HepG2 (cell line): Measurements from ENCODE around the gene TSKU. TPM values are rescaled to one million over a fixed set of nuclear protein-coding genes. Genes with fewer than 3 reads are reported as not detected.
"Not testable (repeated sequence)": the region's sequence is repeated elsewhere in the genome, so short reads cannot be mapped to it uniquely, and the experiment has no call there.

Source experiments
- ATAC-seq: fragments of 200-7000 bp; cut with Tn5 transposase; 3 replicates; pipeline ENCODE4 v1.9.1; 2020; ENCODE audit warnings: mild to moderate bottlenecking, moderate library complexity
- BruUV-seq: library from RNA; stranded (reverse); fragments of 400-500 nt; replicated peaks from 2 replicates; lab custom pipeline; 2021; lab: Mats Ljungman, UMichigan
- CTCF ChIA-PET: fragments of 300-600 bp; formaldehyde crosslinking; extraction: SDS; loops from one replicate; lab custom pipeline; 2021; ENCODE audit warnings: low total read pairs, inconsistent platforms, low intra/inter-chr PET ratio; lab: Yijun Ruan, JAX
- POLR2A ChIA-PET: fragments of 350-600 bp; sonication (Branson Sonifier 250); formaldehyde crosslinking; loops from one replicate; lab custom pipeline; 2020; ENCODE audit warnings: antibody characterized with exemption, inconsistent platforms; lab: Yijun Ruan, JAX
- DNase-seq: peaks from one replicate; pipeline ENCODE4 v3.0.0-alpha.2; 2015; ENCODE audit warnings: low spot score
- FAIRE-seq: peaks from 3 replicates; lab custom pipeline; 2011; peaks lifted over from hg19 to GRCh38; lab: Jason Lieb, UNC
- H2AFZ ChIP-seq: one replicate; pipeline ENCODE4 v1.6.1; 2011; ENCODE audit warnings: low read length, inconsistent platforms
- H3K27ac ChIP-seq: fragments of 300-600 bp; 3 replicates; pipeline ENCODE4 v1.8.0; 2011; ENCODE audit warnings: mixed run types, mild to moderate bottlenecking, mixed read lengths, low read length, inconsistent platforms; ENCODE audit not compliant: insufficient read depth; ENCODE audit errors: extremely low read length
- H3K27me3 ChIP-seq, 2 experiments: fragments of 200-600 bp in 1 of 2; 2 replicates in 1 of 2; 3 replicates in 1 of 2; pipeline versions ENCODE4 v1.6.0 to v1.8.0; 2011; ENCODE audit warnings: low read length in 2 of 2, mild to moderate bottlenecking in 2 of 2, moderate library complexity in 2 of 2, inconsistent platforms in 1 of 2; ENCODE audit not compliant: insufficient read depth in 2 of 2, control insufficient read depth in 1 of 2
- H3K36me3 ChIP-seq, 2 experiments: fragments of 200-600 bp in 1 of 2; replicated peaks in 1 of 2; 2 replicates in 1 of 2; 3 replicates in 1 of 2; pipeline versions ENCODE4 v1.5.1 to v1.8.0; 2011; ENCODE audit warnings: low read length in 2 of 2, inconsistent platforms in 1 of 2; ENCODE audit not compliant: insufficient read depth in 2 of 2, control insufficient read depth in 1 of 2
- H3K4me1 ChIP-seq: 2 replicates; pipeline ENCODE4 v1.5.1; 2012; ENCODE audit warnings: low read length, inconsistent platforms; ENCODE audit not compliant: insufficient read depth
- H3K4me2 ChIP-seq: 2 replicates; pipeline ENCODE4 v1.6.0; 2011; ENCODE audit warnings: low read depth, low read length, inconsistent platforms
- H3K4me3 ChIP-seq, 3 experiments: fragments of 200-600 bp in 1 of 3; sonication (generic), shearing (Covaris generic) in 1 of 3; replicated peaks in 1 of 3; 2 replicates each; pipeline ENCODE4 v1.5.1; 2011 to 2016; ENCODE audit warnings: low read length in 3 of 3, inconsistent platforms in 2 of 3, low read depth in 2 of 3, mild to moderate bottlenecking in 2 of 3, control low read depth in 1 of 3, mixed read lengths in 1 of 3; ENCODE audit not compliant: insufficient read depth in 1 of 3
- H3K79me2 ChIP-seq: one replicate; pipeline ENCODE4 v1.6.1; 2011; ENCODE audit warnings: low read length, inconsistent platforms; ENCODE audit not compliant: insufficient read depth
- H3K9ac ChIP-seq: 2 replicates; pipeline ENCODE4 v1.6.0; 2011; ENCODE audit warnings: mild to moderate bottlenecking, low read depth, low read length, inconsistent platforms; ENCODE audit not compliant: insufficient read depth
- H3K9me3 ChIP-seq: 2 replicates; pipeline ENCODE4 v1.5.1; 2012; ENCODE audit warnings: mild to moderate bottlenecking, low read length
- H4K20me1 ChIP-seq: 2 replicates; pipeline ENCODE4 v1.6.0; 2011; ENCODE audit warnings: inconsistent platforms, mild to moderate bottlenecking, low read length, moderate library complexity; ENCODE audit not compliant: insufficient read depth
- EHMT2 ChIP-seq: fragments of 200-600 bp; sonication (generic); IDR thresholded peaks from 2 replicates; pipeline ENCODE4 v1.7.0; 2017; ENCODE audit warnings: antibody characterized with exemption, low read depth, low read length, borderline replicate concordance
- GFI1 ChIP-seq: sonication (generic); formaldehyde crosslinking; IDR thresholded peaks from 2 replicates; pipeline ENCODE4 v1.5.0; 2020; ENCODE audit warnings: missing genetic modification reagents, mild to moderate bottlenecking, borderline replicate concordance
- HOXA5 ChIP-seq: sonication (generic); formaldehyde crosslinking; IDR thresholded peaks from 2 replicates; pipeline ENCODE4 v1.4.0; 2020; ENCODE audit warnings: missing genetic modification reagents
- JDP2 ChIP-seq: sonication (generic); formaldehyde crosslinking; IDR thresholded peaks from 2 replicates; pipeline ENCODE4 v1.8.1; 2022; ENCODE audit warnings: missing genetic modification reagents, borderline replicate concordance
- NCOA2 ChIP-seq: sonication (generic); formaldehyde crosslinking; IDR thresholded peaks from 2 replicates; pipeline ENCODE4 v1.8.0; 2022; ENCODE audit warnings: inconsistent platforms
- RFXAP ChIP-seq: sonication (generic); formaldehyde crosslinking; IDR thresholded peaks from 2 replicates; pipeline ENCODE4 v1.4.0; 2020; ENCODE audit warnings: missing genetic modification reagents, borderline replicate concordance
- SATB2 ChIP-seq: sonication (generic); formaldehyde crosslinking; IDR thresholded peaks from 2 replicates; pipeline ENCODE4 v1.5.0; 2020; ENCODE audit warnings: missing genetic modification reagents
- ZEB1 ChIP-seq: IDR thresholded peaks from 2 replicates; pipeline ENCODE4 v1.6.1; 2012; ENCODE audit warnings: mild to moderate bottlenecking, low read depth, inconsistent platforms; ENCODE audit not compliant: insufficient replicate concordance
- ZNF589 ChIP-seq: sonication (generic); formaldehyde crosslinking; conservative IDR thresholded peaks from 2 replicates; pipeline ENCODE4 v1.8.0; 2022; ENCODE audit warnings: mild to moderate bottlenecking, moderate library complexity, missing genetic modification reagents
- WGBS: methylation state at CpG from one replicate; pipeline ENCODE4 v1.1.6; 2017; ENCODE audit warnings: low lambda C conversion rate; 5-methylcytosine and 5-hydroxymethylcytosine counted together
- in situ Hi-C: cut with HindIII; loops from 2 replicates; pipeline ENCODE4 v1.10.0; 2017; ENCODE audit warnings: low pct_unique_long_range_greater_than_20kb; ENCODE audit not compliant: extremely low pct_ligation_motif_present
- intact Hi-C: fragments of 100-400 bp; cut with micrococcal nuclease; formaldehyde crosslinking; loops from one replicate; pipeline ENCODE4 v1.10.0; 2022; ENCODE audit not compliant: unreplicated experiment
- polyA plus RNA-seq, 8 experiments: library from polyadenylated mRNA; depleted of rRNA in 3 of 8; stranded (reverse) in 7 of 8; unstranded in 1 of 8; fragments of >200 nt; fragmentation: Illumina TruSeq in 4 of 8; extraction: Trizol in 4 of 8; gene quantifications; 2 replicates each; pipeline versions ENCODE4 v1.2.1 to v1.2.3, GENCODE V29; 2011 to 2016; ENCODE audit warnings: low read depth in 4 of 8, missing spikeins in 1 of 8, mixed read lengths in 1 of 8; ENCODE audit not compliant: insufficient read depth in 1 of 8
- total RNA-seq, 5 experiments: library from RNA; depleted of rRNA; stranded (reverse); fragments of >200 nt; fragmentation: Illumina TruSeq; extraction: Trizol; gene quantifications; 2 replicates each; pipeline ENCODE4 v1.2.3, GENCODE V29; 2016; ENCODE audit warnings: low read depth in 1 of 5

The TSKU gene
- total and polyA plus RNA-seq, 2 of the 13 experiments (the other 11 are each of a cell fraction or from before 2014, with no cell fraction given), result 20.3 to 21.4 TPM

DNA sequence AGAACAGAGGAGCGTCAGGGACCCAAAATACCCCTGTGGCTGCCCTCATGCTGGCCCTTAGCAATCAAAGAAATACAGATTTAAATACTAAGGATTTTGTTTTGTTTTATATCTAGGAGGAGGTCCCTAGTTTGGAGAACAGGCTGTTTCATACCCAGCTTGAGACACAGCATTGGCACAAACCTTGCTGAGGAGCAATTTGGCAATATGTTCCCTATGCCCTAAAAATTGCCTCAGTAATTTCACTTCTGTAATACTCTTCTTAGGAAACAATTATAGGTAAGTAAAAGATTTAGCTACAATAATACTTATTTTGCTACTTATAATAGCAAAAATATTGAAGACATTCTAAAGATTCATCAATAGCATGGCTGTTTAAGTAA, 37.0 kb downstream of the TSKU start:
- peaks cover 17% of the 10 kb centered on the region for H3K9me3 ChIP-seq
- CTCF ChIA-PET, result no interaction called here
- WGBS, result 50% methylated on average over 1 of the region's 1 CpG
- no peak overlapping the region for H3K4me3 ChIP-seq
- no peaks in the 10 kb centered on the region; the same call in 1 of the 2 replicates for H4K20me1 ChIP-seq
- no peak overlapping the region for H3K27ac ChIP-seq
- DNase-seq (no peak), FAIRE-seq (no peak), ATAC-seq (no peak)
- no peaks in the 10 kb centered on the region for H3K4me1 ChIP-seq
- POLR2A ChIA-PET, result no interaction called here
- H3K36me3 ChIP-seq, result no peaks in the 10 kb centered on the region
- intact Hi-C loops (no loop called here), in situ Hi-C loops (no loop called here)
- TF ChIP-seq HOXA5 (CRISPR knock-in tag), result no peak
- no peak for TF ChIP-seq ZNF589
- TF ChIP-seq GFI1, result no peak
- no peak for TF ChIP-seq NCOA2 (CRISPR knock-in tag)
- TF ChIP-seq SATB2 (CRISPR knock-in tag), result no peak
- no peak for TF ChIP-seq JDP2 (CRISPR knock-in tag)
- no peak for TF ChIP-seq RFXAP (CRISPR knock-in tag)
- no peak for TF ChIP-seq EHMT2
- no peak for TF ChIP-seq ZEB1
- BruUV-seq, result no TSS peak
- H3K79me2 ChIP-seq, result no peaks in the 10 kb centered on the region
- H3K27me3 ChIP-seq, result peaks cover 0 to 2% of the 10 kb centered on the region in 2 experiments; a peak in 2 of 5 replicates
- H2AFZ ChIP-seq, result no peak overlapping the region
- no peak overlapping the region for H3K4me2 ChIP-seq
- no peak overlapping the region for H3K9ac ChIP-seq

DNA sequence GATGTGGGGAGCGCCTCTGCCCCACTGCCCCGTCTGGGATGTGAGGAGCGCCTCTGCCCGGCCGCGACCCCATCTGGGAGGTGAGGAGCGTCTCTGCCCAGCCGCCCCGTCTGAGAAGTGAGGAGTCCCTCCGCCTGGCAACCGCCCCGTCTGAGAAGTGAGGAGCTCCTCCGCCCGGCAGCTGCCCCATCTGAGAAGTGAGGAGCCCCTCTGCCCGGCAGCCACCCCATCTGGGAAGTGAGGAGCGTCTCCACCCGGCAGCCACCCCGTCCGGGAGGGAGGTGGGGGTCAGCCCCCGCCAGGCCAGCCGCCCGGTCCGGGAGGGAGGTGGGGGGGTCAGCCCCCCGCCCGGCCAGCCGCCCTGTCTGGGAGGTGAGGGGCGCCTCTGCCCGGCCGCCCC, 38.2 kb downstream of the TSKU start:
- H3K79me2 ChIP-seq, BruUV-seq, H2AFZ ChIP-seq, CTCF ChIA-PET, H3K4me2 ChIP-seq, H3K4me3 ChIP-seq, FAIRE-seq, ATAC-seq, H4K20me1 ChIP-seq, H3K9ac ChIP-seq, H3K4me1 ChIP-seq, H3K36me3 ChIP-seq, POLR2A ChIA-PET, DNase-seq, H3K9me3 ChIP-seq, in situ Hi-C loops, H3K27me3 ChIP-seq, H3K27ac ChIP-seq, intact Hi-C loops: not testable (repeated sequence)
- 71% methylated on average over 7 of the region's 29 CpGs for WGBS
